HT1080 (cell line): Measurements from ENCODE around the gene KCTD1. TPM values are rescaled to one million over a fixed set of nuclear protein-coding genes. Genes with fewer than 3 reads are reported as not detected.

Source experiments
- DNase-seq: peaks from one replicate; pipeline ENCODE4 v3.0.0-alpha.2; 2015; ENCODE audit warnings: low read depth
- total RNA-seq: library from RNA; depleted of rRNA; stranded (reverse); fragments of >200 nt; shearing (Covaris generic); gene quantifications from 2 replicates; pipeline ENCODE4 v1.2.3, GENCODE V29; 2014

Gene KCTD1
- total RNA-seq, 1 experiment from 2014 or later: 26.5 TPM

- DNase-seq: no peak
These were observed 24.4 kb downstream of the KCTD1 start for GRCh38 chr18:26524002-26524401.

GRCh38 chr18:26521617-26522016 lies 26.7 kb downstream of the KCTD1 start:
- no peak for DNase-seq

- DNase-seq: no peak
These were observed 27.4 kb downstream of the KCTD1 start for GRCh38 chr18:26520974-26521373.

GRCh38 chr18:26519114-26519513 lies 29.2 kb downstream of the KCTD1 start:
- no peak for DNase-seq

- no peak for DNase-seq
These were observed 31.4 kb downstream of the KCTD1 start for GRCh38 chr18:26516964-26517363.

- no peak for DNase-seq
These were observed 32.5 kb downstream of the KCTD1 start for GRCh38 chr18:26515643-26516487.

- no peak for DNase-seq
These were observed 36.8 kb downstream of the KCTD1 start for GRCh38 chr18:26511339-26512071.

GRCh38 chr18:26510337-26510736 lies 38.0 kb downstream of the KCTD1 start:
- DNase-seq: no peak

GRCh38 chr18:26506012-26506411 lies 42.3 kb downstream of the KCTD1 start:
- no peak for DNase-seq

GRCh38 chr18:26504831-26505230 lies 43.5 kb downstream of the KCTD1 start:
- DNase-seq: no peak

- DNase-seq: no peak
These were observed 45.0 kb downstream of the KCTD1 start for GRCh38 chr18:26503382-26503781.

GRCh38 chr18:26502823-26503222 lies 45.5 kb downstream of the KCTD1 start:
- no peak for DNase-seq

- DNase-seq: no peak
These were observed 50.5 kb downstream of the KCTD1 start for GRCh38 chr18:26497866-26498265.

- no peak for DNase-seq
These were observed 51.8 kb downstream of the KCTD1 start for GRCh38 chr18:26496528-26496927.

GRCh38 chr18:26495287-26495686 lies 53.1 kb downstream of the KCTD1 start:
- no peak for DNase-seq

- DNase-seq: peak; percentile 20
These were observed 55.3 kb downstream of the KCTD1 start for GRCh38 chr18:26493021-26493420.

GRCh38 chr18:26491194-26491816 lies 57.0 kb downstream of the KCTD1 start:
- no peak for DNase-seq

- no peak for DNase-seq
These were observed 58.5 kb downstream of the KCTD1 start for GRCh38 chr18:26489881-26490280.

GRCh38 chr18:26489191-26489590 lies 59.2 kb downstream of the KCTD1 start:
- DNase-seq: no peak

GRCh38 chr18:26488417-26489009 lies 59.8 kb downstream of the KCTD1 start:
- no peak for DNase-seq

- peak; percentile 29 for DNase-seq
These were observed 60.9 kb downstream of the KCTD1 start for GRCh38 chr18:26487437-26487836.

GRCh38 chr18:26483633-26484032 lies 64.7 kb downstream of the KCTD1 start:
- DNase-seq: no peak
